HTERT RPE-1 (cell line): ENCODE data around the gene CEACAM8.
"Not testable (repeated sequence)": the region's sequence is repeated elsewhere in the genome, so short reads cannot be mapped to it uniquely, and the experiment has no call there.

Source experiments
- in situ Hi-C: fragments of 300-500 bp; cut with MboI; formaldehyde crosslinking; loops from 4 replicates; pipeline ENCODE4 v1.14.3; 2020; ENCODE audit warnings: low sequenced_read_pairs

Gene CEACAM8

GRCh38 chr19:42576241-42576640 is 18.5 kb downstream of the CEACAM8 start:
- in situ Hi-C loops: no loop called here

GRCh38 chr19:42573642-42574041 is 21.1 kb downstream of the CEACAM8 start:
- in situ Hi-C loops: no loop called here

GRCh38 chr19:42571116-42571515 is 23.6 kb downstream of the CEACAM8 start:
- in situ Hi-C loops: no loop called here

GRCh38 chr19:42569193-42569592 is 25.5 kb downstream of the CEACAM8 start:
- in situ Hi-C loops: no loop called here

GRCh38 chr19:42568006-42568405 is 26.7 kb downstream of the CEACAM8 start:
- in situ Hi-C loops: no loop called here

- in situ Hi-C loops: no loop called here
Observed at GRCh38 chr19:42567567-42567966, 27.2 kb downstream of the CEACAM8 start.

GRCh38 chr19:42563352-42564210 is 31.1 kb downstream of the CEACAM8 start:
- in situ Hi-C loops: no loop called here

GRCh38 chr19:42561512-42561911 is 33.2 kb downstream of the CEACAM8 start:
- in situ Hi-C loops: no loop called here

GRCh38 chr19:42560731-42561130 is 34.0 kb downstream of the CEACAM8 start:
- in situ Hi-C loops: no loop called here

- in situ Hi-C loops: no loop called here
Observed at GRCh38 chr19:42558450-42559150, 36.1 kb downstream of the CEACAM8 start.

GRCh38 chr19:42557386-42557871 is 37.3 kb downstream of the CEACAM8 start:
- in situ Hi-C loops: not testable (repeated sequence)

- in situ Hi-C loops: no loop called here
Observed at GRCh38 chr19:42555801-42556200, 38.9 kb downstream of the CEACAM8 start.

GRCh38 chr19:42555317-42555716 is 39.4 kb downstream of the CEACAM8 start:
- in situ Hi-C loops: no loop called here

- in situ Hi-C loops: no loop called here
Observed at GRCh38 chr19:42554046-42554575, 40.6 kb downstream of the CEACAM8 start.

GRCh38 chr19:42553292-42554045 is 41.3 kb downstream of the CEACAM8 start:
- in situ Hi-C loops: no loop called here

- in situ Hi-C loops: no loop called here
Observed at GRCh38 chr19:42552086-42553065, 42.3 kb downstream of the CEACAM8 start.

- in situ Hi-C loops: not testable (repeated sequence)
Observed at GRCh38 chr19:42550521-42550920, 44.2 kb downstream of the CEACAM8 start.

- in situ Hi-C loops: not testable (repeated sequence)
Observed at GRCh38 chr19:42549067-42549466, 45.7 kb downstream of the CEACAM8 start.

GRCh38 chr19:42548552-42548951 is 46.2 kb downstream of the CEACAM8 start:
- in situ Hi-C loops: no loop called here

GRCh38 chr19:42547929-42548328 is 46.8 kb downstream of the CEACAM8 start:
- in situ Hi-C loops: no loop called here
